HG03139 (cell line): Measurements from ENCODE around the gene KL.

Source experiments
- ATAC-seq: cut with Tn5 transposase; IDR thresholded peaks from one replicate; pipeline ENCODE4 v1.9.1; 2021; ENCODE audit not compliant: unreplicated experiment

Gene KL

DNA sequence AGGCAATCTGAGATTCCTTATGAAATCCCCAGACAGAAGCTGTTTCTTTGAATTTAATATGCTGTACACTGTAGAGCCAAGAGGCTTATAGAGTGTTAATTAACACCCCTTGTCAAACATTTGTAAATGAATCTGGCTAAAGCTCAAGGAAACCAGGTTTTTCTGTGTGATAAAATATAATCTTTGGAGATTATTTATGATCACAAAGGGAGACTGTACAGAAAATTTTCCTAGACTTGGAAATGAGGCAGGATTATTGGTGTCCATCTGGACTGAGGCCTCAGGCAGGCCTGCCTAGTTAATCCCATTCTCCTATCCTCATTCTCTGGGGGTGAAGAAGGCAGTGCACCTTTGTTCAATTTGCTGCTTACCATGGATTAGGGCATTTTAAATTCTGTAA lies 17.8 kb downstream of the KL start:
- ATAC-seq = no peak

DNA sequence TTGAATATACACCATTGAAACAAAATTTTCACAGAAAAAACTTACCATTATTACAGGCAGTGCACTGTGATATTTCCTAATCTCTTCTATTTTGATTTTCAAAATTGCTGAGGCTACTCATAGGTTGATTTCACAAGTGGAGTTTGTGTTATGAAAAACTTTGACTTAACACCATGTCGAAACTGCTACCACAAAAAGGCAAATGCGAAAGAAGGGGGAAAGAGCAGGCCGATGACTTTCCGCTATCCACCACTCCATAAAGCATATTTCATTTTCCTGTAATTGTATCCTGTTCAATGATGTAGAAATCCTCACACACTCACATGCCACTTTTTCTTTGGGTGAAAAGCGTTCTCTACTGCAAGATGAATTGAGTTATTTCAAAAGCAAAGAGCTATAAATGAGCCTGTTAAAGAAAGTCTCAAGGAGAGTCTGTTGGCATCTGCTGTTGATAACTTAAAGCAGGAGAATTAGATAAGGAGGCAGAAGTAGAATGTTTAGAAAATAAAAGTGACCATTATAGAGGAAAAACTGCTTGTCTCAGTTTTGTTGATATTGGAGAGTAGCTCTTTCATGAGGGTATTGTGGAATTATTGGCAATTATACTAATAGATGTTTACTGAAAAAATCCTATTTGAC lies 18.8 kb downstream of the KL start:
- ATAC-seq = no peak

DNA sequence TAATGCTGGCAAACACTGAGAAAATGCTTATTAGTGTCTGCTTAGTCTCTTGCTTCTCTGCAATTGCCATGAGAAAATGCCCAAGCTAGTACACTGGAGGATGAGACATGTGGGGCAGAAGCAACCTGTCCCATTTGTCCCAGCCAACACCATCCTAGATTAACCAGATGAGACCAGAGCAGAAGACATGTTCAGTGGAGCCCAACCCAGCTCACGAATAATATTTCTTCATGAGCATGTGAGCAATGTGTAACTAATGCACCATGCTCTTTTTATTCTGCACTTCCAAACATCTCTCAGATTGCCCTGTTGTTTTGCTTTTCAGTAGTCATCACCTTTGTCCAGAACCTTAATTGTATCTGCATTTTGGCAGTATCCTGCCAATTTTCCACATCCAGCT lies 21.4 kb downstream of the KL start:
- no peak for ATAC-seq

DNA sequence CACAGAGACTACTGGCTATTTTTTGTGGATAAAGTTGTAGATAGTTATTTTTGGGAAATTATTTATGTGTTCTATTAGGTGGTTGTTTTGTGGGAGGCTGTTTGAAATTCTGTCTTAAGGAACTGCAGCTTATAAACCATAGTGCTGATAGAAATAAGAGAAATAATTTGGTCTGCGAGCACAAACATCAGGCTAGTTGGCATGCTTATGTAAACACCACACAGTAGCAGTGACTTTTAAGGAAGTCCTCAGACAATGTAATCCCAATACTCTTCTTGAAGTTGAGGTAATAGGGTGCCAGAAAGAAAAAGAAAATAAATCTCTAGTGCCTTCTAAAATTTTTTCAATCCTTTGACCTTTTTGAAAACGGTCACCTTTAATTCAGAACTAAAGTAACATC lies 23.9 kb downstream of the KL start:
- ATAC-seq = no peak

DNA sequence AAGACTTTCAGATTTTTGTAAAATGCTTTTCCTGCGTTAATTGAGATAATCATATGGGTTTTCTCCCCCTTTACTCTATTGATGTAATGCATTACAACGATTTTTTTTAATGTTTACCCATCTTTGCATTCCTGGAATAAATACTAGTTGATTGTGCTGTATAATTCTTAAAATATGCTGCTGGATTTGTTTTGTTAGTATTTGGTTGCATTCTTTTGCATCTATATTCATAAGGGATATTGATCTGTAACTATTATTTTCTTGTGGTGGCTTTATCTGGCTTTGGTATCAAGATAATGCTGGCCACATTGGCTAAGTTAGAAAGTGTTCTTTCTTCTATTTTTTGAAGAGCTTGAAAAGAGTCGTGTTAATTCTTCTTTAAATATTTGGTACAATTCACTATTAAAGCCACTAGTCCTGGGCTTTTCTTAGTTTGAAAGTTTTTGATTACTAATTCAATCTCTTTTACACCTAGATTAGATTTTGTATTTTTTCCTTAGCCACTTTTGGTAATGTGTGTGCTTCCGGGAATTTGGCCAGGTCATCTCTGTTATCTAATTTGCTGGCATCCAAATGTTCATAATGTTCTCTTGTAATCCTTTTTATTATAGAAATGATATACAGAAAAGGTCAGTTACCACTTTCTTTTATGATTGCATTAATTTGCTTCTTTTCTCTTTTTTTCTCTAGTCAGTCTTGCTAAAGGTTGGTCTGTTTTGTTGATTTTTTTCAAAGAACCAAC lies 29.8 kb downstream of the KL start:
- no peak for ATAC-seq

DNA sequence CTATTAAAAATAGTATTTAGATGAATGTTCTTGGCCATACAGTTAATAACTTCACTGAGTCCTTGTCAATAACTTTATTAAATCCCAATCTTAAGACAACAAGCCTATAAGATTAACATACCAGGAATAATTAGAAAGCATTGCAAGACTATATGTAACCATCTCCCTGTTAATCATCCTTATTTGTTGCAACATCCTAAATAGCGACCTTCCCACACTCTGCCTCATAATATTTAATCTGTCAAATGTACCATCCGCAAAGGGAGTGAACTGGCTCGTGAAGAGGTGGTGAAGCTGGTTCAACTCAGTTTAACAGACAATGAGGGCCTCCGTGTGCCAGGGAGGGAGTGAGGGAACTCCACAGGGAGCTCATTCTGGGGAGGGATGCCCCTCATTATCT lies 33.9 kb downstream of the KL start:
- ATAC-seq = no peak

DNA sequence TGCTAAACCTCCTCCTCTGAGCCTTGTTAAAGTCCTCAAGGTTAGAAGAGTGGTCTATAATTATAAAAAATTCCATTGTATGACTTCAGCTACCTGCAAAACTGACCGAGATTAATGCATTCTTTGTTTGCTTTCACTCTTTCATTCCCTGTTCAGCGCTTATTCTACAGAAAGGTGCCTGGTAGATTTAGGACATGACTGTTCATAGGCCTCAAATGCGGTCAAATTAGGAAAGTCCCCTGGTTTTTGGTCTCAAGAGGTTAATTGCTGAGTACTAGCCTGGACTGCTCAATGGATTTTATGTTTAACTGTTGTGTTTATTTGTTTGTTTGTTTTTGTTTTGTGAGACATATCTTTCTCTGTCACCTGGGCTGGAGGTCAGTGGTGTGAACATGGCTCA lies 35.4 kb downstream of the KL start:
- ATAC-seq = no peak

DNA sequence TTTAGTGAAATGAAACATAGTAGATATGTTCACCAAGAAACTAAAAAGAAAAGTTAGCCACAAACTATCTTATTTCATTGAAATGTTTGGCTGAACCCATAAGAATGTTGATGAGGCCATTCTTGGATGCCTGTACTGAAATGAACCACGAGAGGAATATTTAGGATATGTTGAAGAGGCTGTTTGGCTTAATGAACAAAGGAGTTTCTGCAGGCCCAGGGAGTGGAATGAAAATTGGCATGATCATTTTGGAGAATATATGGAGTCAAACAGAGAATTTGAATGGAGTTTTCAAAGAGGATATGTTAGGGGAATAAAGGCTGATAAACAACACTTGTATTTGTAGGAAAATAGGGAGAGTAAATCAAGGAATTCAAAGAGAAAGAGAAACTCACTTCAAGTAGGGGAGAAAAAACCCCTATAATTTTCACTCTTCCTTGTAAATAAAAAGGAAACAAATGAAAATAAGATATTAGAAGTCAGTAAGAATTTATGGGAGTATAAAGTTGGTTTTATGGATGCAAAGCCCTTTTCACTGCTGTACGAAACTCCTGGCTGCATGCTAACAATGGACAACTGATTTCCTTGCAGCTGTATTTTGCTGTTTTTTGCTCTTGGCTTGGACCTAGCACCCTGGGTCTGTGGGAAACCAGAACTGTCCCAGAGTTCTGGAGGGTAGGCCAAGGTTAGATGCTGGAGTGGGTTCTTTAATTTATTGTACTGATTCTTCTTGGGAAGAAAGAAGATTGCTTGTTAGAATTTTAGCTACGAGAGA lies 36.5 kb downstream of the KL start:
- no peak for ATAC-seq

DNA sequence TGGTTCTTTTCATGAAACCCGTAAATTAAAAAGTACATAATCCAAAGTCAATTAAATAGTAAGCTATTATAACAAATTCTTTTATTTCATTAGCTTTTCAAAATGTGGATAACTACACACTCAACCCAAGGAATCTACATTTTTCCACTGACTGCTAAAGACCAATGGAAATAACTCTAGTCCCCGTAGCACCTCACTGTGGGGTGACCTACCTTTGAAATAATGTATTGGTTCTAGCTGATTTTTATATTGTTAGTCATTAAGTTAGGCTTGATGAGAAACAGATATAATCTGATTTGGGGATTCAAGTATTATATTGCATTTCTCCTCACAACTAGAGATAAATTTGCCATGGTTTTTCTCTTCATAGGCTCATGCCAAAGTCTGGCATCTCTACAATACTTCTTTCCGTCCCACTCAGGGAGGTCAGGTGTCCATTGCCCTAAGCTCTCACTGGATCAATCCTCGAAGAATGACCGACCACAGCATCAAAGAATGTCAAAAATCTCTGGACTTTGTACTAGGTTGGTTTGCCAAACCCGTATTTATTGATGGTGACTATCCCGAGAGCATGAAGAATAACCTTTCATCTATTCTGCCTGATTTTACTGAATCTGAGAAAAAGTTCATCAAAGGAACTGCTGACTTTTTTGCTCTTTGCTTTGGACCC lies 37.3 kb downstream of the KL start:
- ATAC-seq = no peak

DNA sequence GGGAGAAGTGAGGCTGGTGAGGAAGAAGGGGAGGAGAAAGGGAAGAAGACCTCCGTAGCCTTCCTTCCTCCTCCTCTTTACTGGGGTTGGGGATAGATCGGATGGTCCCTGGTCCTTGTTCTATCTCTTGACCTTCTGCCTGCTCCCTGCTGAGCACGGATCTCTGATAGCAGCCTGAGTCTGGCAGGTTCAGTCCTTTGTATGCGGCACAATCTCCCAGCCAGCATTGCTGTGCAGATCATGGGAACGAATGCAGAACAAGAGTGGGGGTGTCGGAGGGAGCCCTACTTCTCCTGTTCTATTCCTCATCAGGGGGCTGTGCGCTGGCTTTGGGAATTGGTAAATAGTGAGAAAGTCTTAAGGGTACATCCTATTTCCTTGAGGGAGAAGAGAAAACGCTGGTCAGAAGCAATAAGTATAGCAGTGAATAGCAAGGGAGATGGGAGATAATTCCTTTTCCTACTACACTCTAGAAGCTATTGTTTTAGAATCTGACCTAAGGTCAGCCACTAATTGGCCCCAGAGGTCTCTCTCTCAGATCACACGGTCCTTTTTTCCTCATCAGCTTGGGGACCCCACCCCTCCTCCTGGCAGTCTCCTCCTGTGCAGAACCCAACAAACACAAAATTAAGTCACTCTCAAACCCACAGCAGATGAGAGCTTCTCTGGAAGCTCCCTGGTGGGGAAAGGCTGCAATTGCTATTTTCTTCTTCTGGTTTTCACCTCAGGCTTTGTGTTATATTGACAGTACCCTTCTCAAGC lies 41.0 kb downstream of the KL start:
- no peak for ATAC-seq

DNA sequence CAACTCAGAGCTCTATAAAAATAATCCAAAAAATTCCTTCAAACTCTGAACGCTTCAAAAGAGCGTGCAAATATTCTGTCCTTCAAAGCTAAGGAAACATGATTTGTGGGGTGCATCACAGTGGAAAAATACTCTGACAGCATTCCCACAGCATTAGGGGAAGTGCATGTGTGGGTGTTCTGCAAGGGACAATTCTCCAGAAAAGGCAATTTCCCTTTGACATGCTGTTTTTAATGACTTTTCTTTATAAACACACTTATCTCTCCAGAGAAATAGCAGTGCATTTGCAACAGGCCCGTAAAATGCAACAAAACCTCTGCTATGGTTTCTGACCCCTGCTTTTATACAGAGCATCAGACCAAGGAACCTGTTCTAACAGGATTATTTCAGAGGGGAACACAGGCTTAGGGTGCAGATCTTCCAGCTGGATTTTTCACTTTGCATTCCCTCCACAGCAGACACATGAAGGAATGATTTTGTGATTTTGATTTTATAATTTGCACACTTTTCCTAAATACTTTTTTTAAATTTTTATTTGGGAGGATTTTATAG lies 42.6 kb downstream of the KL start:
- no peak for ATAC-seq

DNA sequence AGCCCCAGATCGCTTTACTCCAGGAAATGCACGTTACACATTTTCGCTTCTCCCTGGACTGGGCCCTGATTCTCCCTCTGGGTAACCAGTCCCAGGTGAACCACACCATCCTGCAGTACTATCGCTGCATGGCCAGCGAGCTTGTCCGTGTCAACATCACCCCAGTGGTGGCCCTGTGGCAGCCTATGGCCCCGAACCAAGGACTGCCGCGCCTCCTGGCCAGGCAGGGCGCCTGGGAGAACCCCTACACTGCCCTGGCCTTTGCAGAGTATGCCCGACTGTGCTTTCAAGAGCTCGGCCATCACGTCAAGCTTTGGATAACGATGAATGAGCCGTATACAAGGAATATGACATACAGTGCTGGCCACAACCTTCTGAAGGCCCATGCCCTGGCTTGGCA lies 44.6 kb downstream of the KL start:
- ATAC-seq = no peak

DNA sequence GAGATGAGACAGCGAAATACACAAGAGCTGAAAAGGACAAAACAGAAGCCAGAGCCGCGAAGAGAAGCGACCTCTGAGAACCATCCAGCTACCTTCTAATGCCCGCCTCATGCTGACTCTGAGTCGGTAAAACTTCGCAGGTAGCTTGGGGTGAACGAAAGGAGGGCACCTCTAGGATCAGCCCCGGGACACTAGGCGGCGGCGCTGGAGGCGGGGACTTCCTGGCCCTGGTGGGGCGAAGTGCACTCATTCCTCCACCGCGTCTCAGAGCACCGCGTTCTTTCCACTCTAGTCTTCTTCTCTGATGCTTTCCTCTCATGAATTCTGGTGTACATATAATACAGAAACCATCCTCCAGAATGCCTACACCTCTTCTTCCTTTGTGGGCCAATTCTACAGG lies 50.1 kb downstream of the KL start:
- ATAC-seq = no peak

DNA sequence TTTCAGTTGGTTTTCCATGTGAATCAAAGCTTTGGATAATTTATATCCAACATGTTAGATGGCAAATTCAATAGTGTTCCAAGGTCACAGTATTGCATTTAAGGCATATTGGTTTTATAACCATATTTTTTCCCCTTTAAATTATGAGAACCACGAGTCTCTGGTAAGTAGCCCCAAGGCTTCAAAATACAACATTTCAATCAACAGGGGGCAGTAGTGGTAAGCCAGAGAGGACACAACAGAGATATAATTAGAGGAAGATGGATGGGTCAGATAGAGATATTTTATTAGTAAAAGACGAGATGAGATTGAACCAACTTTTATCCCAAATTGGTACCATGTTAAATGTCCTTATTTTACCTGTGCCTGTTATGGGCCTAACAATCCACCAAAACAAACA lies 53.1 kb downstream of the KL start:
- ATAC-seq = no peak

DNA sequence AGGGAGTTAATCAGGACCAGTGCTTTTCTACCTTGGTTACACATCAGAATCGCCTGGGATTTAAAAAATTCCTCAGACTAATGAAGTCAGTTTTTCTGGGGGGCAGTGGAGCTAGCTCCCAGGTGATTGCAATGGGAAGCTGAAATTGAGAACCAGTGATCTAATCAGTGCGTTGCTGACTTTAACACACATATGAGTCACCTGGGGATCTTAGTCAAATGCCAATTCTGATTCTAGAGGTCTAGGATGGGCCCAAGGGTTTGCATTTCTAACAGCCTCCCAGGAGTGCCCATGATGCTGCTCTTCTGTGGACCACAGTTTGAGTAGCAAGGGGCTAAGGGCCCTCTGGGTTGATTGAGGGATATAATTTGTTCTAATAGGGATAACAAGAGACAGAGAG lies 54.5 kb downstream of the KL start:
- ATAC-seq = no peak

DNA sequence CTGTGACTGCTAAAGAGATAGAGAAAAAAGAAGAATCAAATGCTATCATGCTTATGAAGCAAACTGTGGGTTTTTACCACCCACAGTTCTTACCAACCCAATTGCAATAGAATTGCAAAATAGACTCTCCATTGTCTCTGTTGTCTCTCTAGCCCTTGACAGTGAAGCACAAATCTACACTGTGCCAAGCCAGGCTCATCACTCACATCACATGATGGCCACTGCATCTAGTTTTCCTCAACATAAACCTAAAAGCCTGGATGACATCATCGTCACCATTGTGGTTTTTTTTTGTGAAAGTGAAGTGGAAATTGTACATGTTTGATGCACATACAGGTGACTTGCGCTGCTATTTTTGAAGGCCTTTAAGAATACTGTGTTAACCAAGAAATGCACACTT lies 56.1 kb downstream of the KL start:
- no peak for ATAC-seq

DNA sequence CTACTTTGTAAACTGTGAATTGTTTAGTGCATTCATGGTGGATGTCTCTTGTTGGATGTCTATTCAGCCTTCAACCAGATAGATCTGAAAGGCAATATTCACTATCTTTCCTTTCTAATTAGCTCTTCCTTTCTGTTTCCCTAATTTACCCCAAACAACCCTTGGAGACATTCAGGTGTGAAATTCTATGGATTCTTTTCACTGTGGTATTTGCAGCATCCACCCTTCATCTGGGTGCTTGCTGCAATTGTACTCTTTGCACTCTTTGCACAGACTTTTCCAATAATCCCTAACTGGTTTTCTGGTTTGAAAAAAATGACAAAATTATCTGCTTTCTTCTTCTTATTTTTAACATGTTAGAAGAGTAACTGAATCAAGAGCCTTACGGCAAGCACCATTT lies 56.5 kb downstream of the KL start:
- no peak for ATAC-seq

DNA sequence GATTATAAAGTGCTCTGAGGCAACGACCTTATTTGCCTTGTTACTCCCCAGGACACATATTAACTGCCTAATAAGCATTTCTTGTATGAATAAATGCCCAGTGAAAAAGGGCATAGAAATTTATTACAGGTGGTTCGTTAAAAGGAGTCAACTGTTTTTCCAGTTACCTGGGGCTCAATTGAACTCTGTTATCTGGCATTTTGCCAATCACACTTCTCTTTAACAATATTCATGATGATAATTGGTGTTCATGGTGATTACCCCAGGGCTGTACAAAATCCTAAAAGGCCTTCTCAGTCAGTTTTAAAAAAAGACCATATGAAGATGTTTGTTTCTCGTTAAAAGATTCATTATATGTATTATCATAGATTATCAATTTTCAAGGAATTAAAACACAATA lies 57.1 kb downstream of the KL start:
- no peak for ATAC-seq

DNA sequence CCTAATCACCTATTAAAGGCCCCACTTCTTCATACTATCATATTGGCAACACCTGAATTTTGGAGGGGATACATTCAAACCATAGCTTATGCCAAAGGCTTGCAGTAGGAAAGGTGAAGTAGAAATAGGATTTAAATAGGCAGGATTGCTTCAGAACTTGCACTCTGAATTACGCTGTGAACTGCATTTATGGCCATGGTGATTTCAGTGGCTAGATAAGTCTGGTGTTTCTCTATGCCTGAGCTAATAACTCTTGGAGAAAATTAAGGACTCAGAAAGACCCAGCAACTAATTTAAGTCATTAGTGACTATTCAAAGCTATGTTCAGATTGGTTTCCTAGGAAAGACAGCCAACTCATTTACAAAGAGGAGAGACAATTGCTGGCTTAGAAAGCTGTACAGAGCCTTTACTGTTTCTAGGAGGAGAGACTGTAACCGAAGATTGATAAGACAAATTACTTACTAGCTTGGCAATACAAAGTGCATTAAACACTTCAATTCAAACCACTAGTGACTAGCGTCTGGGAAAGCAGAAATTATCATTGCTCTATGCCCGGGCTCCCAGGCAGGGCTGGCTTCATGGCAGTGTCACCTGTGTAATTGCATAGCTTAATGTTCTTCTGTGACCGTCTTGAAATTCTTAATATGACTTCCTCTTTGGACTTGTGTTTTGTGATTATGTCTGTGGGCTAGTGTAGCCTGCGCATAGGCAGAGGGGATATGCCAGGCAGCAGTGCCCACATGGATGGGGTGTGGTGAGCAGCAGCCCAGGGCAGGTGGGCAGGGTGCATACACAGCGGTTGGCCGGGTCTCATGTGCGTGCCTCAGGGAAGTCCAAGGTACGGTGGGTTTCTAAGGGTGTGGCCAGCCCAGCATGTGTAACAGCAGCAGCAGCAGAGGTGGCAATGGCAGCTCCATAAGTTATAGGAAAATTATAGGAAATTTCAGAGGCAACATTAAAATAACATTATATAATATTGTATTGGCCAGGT lies 60.1 kb downstream of the KL start:
- no peak for ATAC-seq

DNA sequence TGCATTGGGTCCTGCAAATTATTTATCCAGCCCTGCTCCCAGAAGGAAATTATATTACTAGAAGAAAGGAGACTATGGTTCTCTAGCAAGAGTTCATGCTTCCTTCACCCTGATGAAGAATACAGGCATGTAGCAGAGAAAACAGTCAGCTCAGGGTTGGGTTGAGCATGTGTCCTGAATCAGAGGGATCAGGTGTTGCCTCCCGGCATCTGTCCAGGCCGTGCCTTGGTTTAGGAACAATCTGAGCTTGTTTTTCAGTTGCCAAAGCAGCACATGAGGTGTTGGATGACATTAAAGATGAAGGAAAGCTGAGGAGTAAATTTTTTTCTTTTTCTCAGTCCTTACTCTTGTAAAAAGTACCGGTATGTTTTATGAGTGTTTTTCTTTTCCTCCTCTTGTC lies 62.0 kb downstream of the KL start:
- no peak for ATAC-seq
